ENCODE results near the gene TMEM120B.
A peak's percentile ranks its signal among the peaks of the same experiment; 100 is the strongest.

TMEM120B gene

DNA sequence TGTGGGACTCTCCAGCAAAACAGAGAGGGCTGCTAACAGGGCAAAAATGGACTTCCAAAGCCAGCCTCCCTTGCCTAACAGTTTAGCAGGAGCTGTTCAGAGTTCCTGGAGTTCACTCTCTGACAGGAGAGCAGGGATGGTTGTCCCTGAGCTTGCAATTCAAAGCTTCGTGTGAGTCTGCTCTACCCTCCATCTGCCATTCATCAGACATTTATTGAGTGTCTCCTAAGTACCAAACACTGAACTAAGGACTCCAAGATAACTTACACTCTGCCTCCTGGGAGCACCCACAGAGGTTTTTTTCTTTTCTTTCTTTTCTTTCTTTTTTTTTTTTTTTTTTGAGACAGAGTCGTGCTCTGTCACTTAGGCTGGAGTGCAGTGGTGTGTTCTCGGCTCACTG, 52.3 kb downstream of the TMEM120B start:
- Histone ChIP-seq H2BK15ac (replicated peaks; ENCODE audit: low read depth) (no peak overlapping the region), H3K79me1 (ENCODE audit: low read length) (no peaks in the 10 kb centered on the region)
- no CpG with 5 or more reads among the region's 3 CpGs for WGBS (ENCODE audit: extremely low coverage, insufficient coverage, low lambda C conversion rate)

DNA sequence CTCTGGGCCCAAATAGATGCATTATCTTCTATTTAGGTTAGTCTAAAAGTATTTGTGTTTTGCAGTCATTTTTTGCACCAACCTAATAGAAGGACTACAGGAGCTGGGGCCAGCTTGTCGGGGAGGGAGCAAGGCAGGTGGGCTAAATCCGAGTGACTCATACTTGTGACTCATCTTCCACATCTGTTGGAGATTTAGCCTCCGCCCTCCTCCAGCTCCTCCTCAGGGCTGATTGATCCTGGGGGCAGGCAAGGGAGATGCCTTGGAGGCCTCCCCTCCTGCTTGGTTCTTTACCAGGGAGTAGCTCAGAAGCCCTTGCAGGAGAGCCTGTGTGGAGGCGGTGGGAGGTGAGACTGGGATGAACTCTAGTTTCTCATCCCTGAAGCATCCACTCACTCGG, 53.0 kb downstream of the TMEM120B start:
- H3K27ac ChIP-seq (ENCODE audit: low read depth, low read length): no peak overlapping the region

More for the DNA sequence above, 52.3 kb downstream of the TMEM120B start:
- no peak overlapping the region for H3K4ac ChIP-seq (ENCODE audit: low read depth, low read length)
- no peaks in the 10 kb centered on the region for H3K36me3 ChIP-seq (ENCODE audit: control insufficient read depth, insufficient read depth, low read length)
- H3K4me3 ChIP-seq (ENCODE audit: low read length): no peak overlapping the region
- H3K23ac ChIP-seq (ENCODE audit: low read length): no peak overlapping the region
- no peaks in the 10 kb centered on the region for H3K27me3 ChIP-seq (ENCODE audit: insufficient read depth, low read length, poor library complexity)
- H3K9ac ChIP-seq (ENCODE audit: low read length): no peak overlapping the region
- H3K4me2 ChIP-seq (ENCODE audit: low read length): no peak overlapping the region
- no peak overlapping the region for H3K27ac ChIP-seq (ENCODE audit: low read depth, low read length)
- no peak overlapping the region for H4K5ac ChIP-seq (ENCODE audit: low read length)
- H3K79me2 ChIP-seq (ENCODE audit: control insufficient read depth, insufficient read depth, low read length): no peaks in the 10 kb centered on the region
- H3K18ac ChIP-seq (ENCODE audit: low read length): no peak overlapping the region
- H2BK5ac ChIP-seq (ENCODE audit: low read length): no peak overlapping the region
- no peaks in the 10 kb centered on the region for H3K4me1 ChIP-seq (ENCODE audit: control insufficient read depth, low read depth, low read length)
- DNase-seq: no peak
- H2BK120ac ChIP-seq (ENCODE audit: low read depth, low read length): no peak overlapping the region
- H2AK5ac ChIP-seq (ENCODE audit: low read length): no peak overlapping the region
- no peak overlapping the region for H3K56ac ChIP-seq (ENCODE audit: low read length)
- H4K8ac ChIP-seq (ENCODE audit: low read depth, low read length): no peak overlapping the region

DNA sequence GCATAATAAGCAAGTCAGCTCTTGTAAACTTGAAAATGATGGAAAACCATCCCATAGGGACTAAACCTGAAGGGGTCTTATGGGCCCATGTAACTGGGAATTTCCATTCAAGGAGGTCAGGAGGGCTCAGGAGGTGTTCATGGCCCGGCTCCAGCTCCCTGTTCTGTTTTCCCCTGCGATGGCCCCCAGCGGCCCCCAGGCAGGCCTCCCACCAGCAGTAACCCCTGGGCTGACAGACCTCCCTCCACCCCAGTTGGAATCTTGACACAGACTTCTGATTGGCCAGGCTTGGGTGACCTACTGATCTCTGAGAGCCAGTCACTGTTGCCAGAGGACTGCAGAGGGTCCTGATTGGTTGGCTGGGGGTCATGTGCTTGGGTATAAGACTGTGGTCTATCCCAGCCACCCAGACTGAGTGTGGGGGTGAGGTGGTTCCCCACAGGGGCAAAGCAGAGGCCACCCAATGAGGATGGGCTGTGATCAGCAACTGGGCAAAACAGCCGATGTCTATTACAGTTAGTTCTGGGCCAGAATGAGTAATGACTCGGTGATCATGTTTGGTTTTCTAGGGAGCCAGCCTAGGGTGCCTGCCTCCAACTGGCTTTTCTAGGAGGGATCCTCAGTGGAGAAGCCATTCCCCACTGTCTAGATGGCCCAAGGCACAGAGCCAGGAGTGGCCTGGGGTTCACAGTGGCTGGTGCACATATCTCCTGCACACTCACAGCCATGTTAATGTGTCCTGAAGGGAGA, 53.9 kb downstream of the TMEM120B start:
- H3K4me2 ChIP-seq (ENCODE audit: low read length): no peak overlapping the region
- no peak for DNase-seq

More for the DNA sequence above, 53.0 kb downstream of the TMEM120B start:
- Histone ChIP-seq H3K27me3 (ENCODE audit: insufficient read depth, low read length, poor library complexity) (no peaks in the 10 kb centered on the region), H3K23ac (ENCODE audit: low read length) (no peak overlapping the region), H2AK5ac (ENCODE audit: low read length) (no peak overlapping the region), H3K79me2 (ENCODE audit: control insufficient read depth, insufficient read depth, low read length) (no peaks in the 10 kb centered on the region), H2BK15ac (replicated peaks; ENCODE audit: low read depth) (no peak overlapping the region), H3K18ac (ENCODE audit: low read length) (no peak overlapping the region), H3K56ac (ENCODE audit: low read length) (no peak overlapping the region), H4K8ac (ENCODE audit: low read depth, low read length) (no peak overlapping the region), H3K4me3 (ENCODE audit: low read length) (no peak overlapping the region), H3K79me1 (ENCODE audit: low read length) (no peaks in the 10 kb centered on the region), H3K9ac (ENCODE audit: low read length) (no peak overlapping the region), H3K36me3 (ENCODE audit: control insufficient read depth, insufficient read depth, low read length) (no peaks in the 10 kb centered on the region), H3K4me2 (ENCODE audit: low read length) (no peak overlapping the region), H4K5ac (ENCODE audit: low read length) (no peak overlapping the region), H3K4me1 (ENCODE audit: control insufficient read depth, low read depth, low read length) (no peaks in the 10 kb centered on the region), H2BK5ac (ENCODE audit: low read length) (no peak overlapping the region), H2BK120ac (ENCODE audit: low read depth, low read length) (no peak overlapping the region), H3K4ac (ENCODE audit: low read depth, low read length) (no peak overlapping the region)
- no CpG with 5 or more reads among the region's 5 CpGs for WGBS (ENCODE audit: extremely low coverage, insufficient coverage, low lambda C conversion rate)
- peak; percentile 85 for DNase-seq

DNA sequence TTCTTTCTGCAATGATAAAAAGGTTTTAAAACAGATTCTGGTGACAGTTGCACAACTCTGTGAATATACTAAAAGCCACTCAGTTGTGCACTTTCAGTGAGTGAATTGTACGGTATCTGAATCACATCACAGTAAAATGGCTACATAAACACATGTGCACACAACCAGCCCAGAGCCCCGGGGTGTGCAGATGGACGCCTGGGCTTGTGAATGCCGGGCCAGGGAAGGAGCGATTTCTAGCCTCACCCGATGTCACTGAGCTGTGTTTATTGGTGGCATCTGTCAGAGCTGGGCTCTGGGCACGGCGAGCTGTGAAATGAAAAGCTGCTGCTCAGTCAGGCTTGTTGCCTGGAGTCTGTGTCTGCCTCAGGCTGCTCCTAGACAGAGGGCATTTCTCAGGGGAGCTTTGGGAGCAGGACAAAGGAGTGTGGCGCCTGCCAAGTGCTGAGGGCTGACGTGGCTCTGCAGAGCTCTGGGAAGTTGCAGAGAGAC, 55.0 kb downstream of the TMEM120B start:
- Histone ChIP-seq H3K36me3 (ENCODE audit: control insufficient read depth, insufficient read depth, low read length) (no peaks in the 10 kb centered on the region), H4K8ac (ENCODE audit: low read depth, low read length) (no peak overlapping the region), H2AK5ac (ENCODE audit: low read length) (no peak overlapping the region), H2BK120ac (ENCODE audit: low read depth, low read length) (no peak overlapping the region), H3K4me3 (ENCODE audit: low read length) (no peak overlapping the region), H3K27me3 (ENCODE audit: insufficient read depth, low read length, poor library complexity) (no peaks in the 10 kb centered on the region), H3K79me1 (ENCODE audit: low read length) (no peaks in the 10 kb centered on the region), H4K5ac (ENCODE audit: low read length) (no peak overlapping the region), H3K4ac (ENCODE audit: low read depth, low read length) (no peak overlapping the region), H3K4me2 (ENCODE audit: low read length) (no peak overlapping the region), H3K18ac (ENCODE audit: low read length) (no peak overlapping the region), H3K79me2 (ENCODE audit: control insufficient read depth, insufficient read depth, low read length) (no peaks in the 10 kb centered on the region), H3K56ac (ENCODE audit: low read length) (no peak overlapping the region), H3K27ac (ENCODE audit: low read depth, low read length) (no peak overlapping the region), H2BK5ac (ENCODE audit: low read length) (no peak overlapping the region), H3K23ac (ENCODE audit: low read length) (no peak overlapping the region), H3K4me1 (ENCODE audit: control insufficient read depth, low read depth, low read length) (no peaks in the 10 kb centered on the region), H3K9ac (ENCODE audit: low read length) (no peak overlapping the region), H2BK15ac (replicated peaks; ENCODE audit: low read depth) (no peak overlapping the region)
- WGBS (ENCODE audit: extremely low coverage, insufficient coverage, low lambda C conversion rate): no CpG with 5 or more reads among the region's 10 CpGs
- DNase-seq: no peak

More for the DNA sequence above, 53.9 kb downstream of the TMEM120B start:
- Histone ChIP-seq H3K27ac (ENCODE audit: low read depth, low read length) (no peak overlapping the region), H3K27me3 (ENCODE audit: insufficient read depth, low read length, poor library complexity) (no peaks in the 10 kb centered on the region), H3K56ac (ENCODE audit: low read length) (no peak overlapping the region), H3K4ac (ENCODE audit: low read depth, low read length) (no peak overlapping the region), H3K79me2 (ENCODE audit: control insufficient read depth, insufficient read depth, low read length) (no peaks in the 10 kb centered on the region), H3K18ac (ENCODE audit: low read length) (no peak overlapping the region), H3K79me1 (ENCODE audit: low read length) (no peaks in the 10 kb centered on the region), H2BK15ac (replicated peaks; ENCODE audit: low read depth) (no peak overlapping the region), H3K9ac (ENCODE audit: low read length) (no peak overlapping the region), H4K5ac (ENCODE audit: low read length) (no peak overlapping the region), H3K23ac (ENCODE audit: low read length) (no peak overlapping the region), H3K36me3 (ENCODE audit: control insufficient read depth, insufficient read depth, low read length) (no peaks in the 10 kb centered on the region), H3K4me3 (ENCODE audit: low read length) (no peak overlapping the region), H3K4me1 (ENCODE audit: control insufficient read depth, low read depth, low read length) (no peaks in the 10 kb centered on the region), H4K8ac (ENCODE audit: low read depth, low read length) (no peak overlapping the region), H2BK120ac (ENCODE audit: low read depth, low read length) (no peak overlapping the region), H2BK5ac (ENCODE audit: low read length) (no peak overlapping the region), H2AK5ac (ENCODE audit: low read length) (no peak overlapping the region)
- WGBS (ENCODE audit: extremely low coverage, insufficient coverage, low lambda C conversion rate): no CpG with 5 or more reads among the region's 5 CpGs

DNA sequence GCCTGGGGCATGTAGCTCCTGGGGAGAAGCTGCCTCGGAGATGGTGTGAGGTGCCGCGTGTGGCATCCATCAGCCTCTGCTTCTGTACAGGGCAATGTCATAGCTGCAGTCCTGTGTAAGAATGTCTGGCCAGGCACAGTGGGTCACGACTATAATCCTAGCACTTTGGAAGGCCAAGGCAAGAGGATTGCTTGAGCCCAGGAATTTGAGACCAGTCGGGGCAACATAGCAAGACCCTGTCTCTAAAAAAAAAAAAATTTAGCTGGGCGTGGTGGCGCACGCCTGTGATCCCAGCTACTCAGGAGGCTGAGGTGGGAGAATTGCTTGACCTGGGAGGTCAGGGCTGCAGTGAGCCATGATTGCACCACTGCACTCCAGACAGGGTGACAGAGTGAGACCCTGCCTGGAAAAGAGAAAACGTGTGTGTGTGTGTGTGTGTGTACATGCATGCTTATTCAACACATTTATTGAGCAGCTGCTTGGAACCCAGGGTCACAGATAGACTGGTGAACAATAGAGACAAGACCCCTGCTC, 56.8 kb downstream of the TMEM120B start:
- no peak overlapping the region for H2AK5ac ChIP-seq (ENCODE audit: low read length)
- no peaks in the 10 kb centered on the region for H3K79me1 ChIP-seq (ENCODE audit: low read length)
- H3K36me3 ChIP-seq (ENCODE audit: control insufficient read depth, insufficient read depth, low read length): no peaks in the 10 kb centered on the region
- H3K4ac ChIP-seq (ENCODE audit: low read depth, low read length): no peak overlapping the region
- H3K56ac ChIP-seq (ENCODE audit: low read length): no peak overlapping the region
- H3K4me1 ChIP-seq (ENCODE audit: control insufficient read depth, low read depth, low read length): no peaks in the 10 kb centered on the region
- H3K27ac ChIP-seq (ENCODE audit: low read depth, low read length): no peak overlapping the region
- H4K8ac ChIP-seq (ENCODE audit: low read depth, low read length): no peak overlapping the region
- no peak overlapping the region for H4K5ac ChIP-seq (ENCODE audit: low read length)
- H2BK120ac ChIP-seq (ENCODE audit: low read depth, low read length): no peak overlapping the region
- no peak overlapping the region for H3K4me3 ChIP-seq (ENCODE audit: low read length)
- H3K23ac ChIP-seq (ENCODE audit: low read length): no peak overlapping the region
- H2BK15ac ChIP-seq (replicated peaks; ENCODE audit: low read depth): no peak overlapping the region
- WGBS (ENCODE audit: extremely low coverage, insufficient coverage, low lambda C conversion rate): no CpG with 5 or more reads among the region's 9 CpGs
- H3K18ac ChIP-seq (ENCODE audit: low read length): no peak overlapping the region
- no peak overlapping the region for H2BK5ac ChIP-seq (ENCODE audit: low read length)
- no peaks in the 10 kb centered on the region for H3K79me2 ChIP-seq (ENCODE audit: control insufficient read depth, insufficient read depth, low read length)
- H3K9ac ChIP-seq (ENCODE audit: low read length): no peak overlapping the region
- no peak for DNase-seq
- H3K27me3 ChIP-seq (ENCODE audit: insufficient read depth, low read length, poor library complexity): no peaks in the 10 kb centered on the region
- H3K4me2 ChIP-seq (ENCODE audit: low read length): no peak overlapping the region
